Breast epithelium (tissue), 4 donors: Measurements from ENCODE around the gene SPATA9. TPM values are rescaled to one million over a fixed set of nuclear protein-coding genes. Genes with fewer than 3 reads are reported as not detected.

ENCODE experiments used
- DNase-seq, 2 donors: peaks; one replicate each; pipeline ENCODE4 v3.0.0-alpha.2; 2019; ENCODE audit warnings: low spot score in 2 of 2
- H3K27ac ChIP-seq, 2 donors: fragments of 200-600 bp; sonication (generic) in 1 of 2; one replicate each; pipeline ENCODE4 v1.5.1; 2016 to 2019; ENCODE audit warnings: mild to moderate bottlenecking in 1 of 2
- H3K27me3 ChIP-seq, 2 donors: fragments of 200-600 bp; sonication (generic) in 1 of 2; one replicate each; pipeline versions ENCODE4 v1.5.1 to v1.6.0; 2017 to 2019; ENCODE audit warnings: control low read depth in 1 of 2, mild to moderate bottlenecking in 1 of 2
- H3K36me3 ChIP-seq: fragments of 200-600 bp; one replicate; pipeline ENCODE4 v1.5.1; 2019
- H3K4me1 ChIP-seq, 2 donors: fragments of 200-600 bp; sonication (generic); one replicate each; pipeline ENCODE4 v1.5.1; 2016 to 2019; ENCODE audit warnings: control low read depth in 1 of 2
- H3K4me3 ChIP-seq, 3 donors: fragments of 200-600 bp; sonication (generic); 1 replicate in 2 of 3; 2 replicates in 1 of 3; pipeline ENCODE4 v1.5.1; 2016 to 2019; ENCODE audit warnings: mild to moderate bottlenecking in 3 of 3, moderate library complexity in 2 of 3
- H3K9me3 ChIP-seq, 2 donors: fragments of 200-600 bp; sonication (generic) in 1 of 2; one replicate each; pipeline ENCODE4 v1.5.1; 2016 to 2019; ENCODE audit warnings: control low read depth in 1 of 2
- CTCF ChIP-seq, 3 donors: fragments of 450-650 bp; IDR thresholded peaks; one replicate each; pipeline ENCODE4 v1.5.1; 2016 to 2017; ENCODE audit warnings: antibody characterized with exemption in 3 of 3, mild to moderate bottlenecking in 3 of 3, moderate library complexity in 3 of 3
- POLR2A ChIP-seq: fragments of 450-650 bp; IDR thresholded peaks from one replicate; pipeline ENCODE4 v1.6.1; 2016; ENCODE audit warnings: antibody characterized with exemption, mild to moderate bottlenecking, moderate library complexity
- POLR2AphosphoS5 ChIP-seq, 3 donors: sonication (generic); formaldehyde crosslinking; IDR thresholded peaks; one replicate each; pipeline ENCODE4 v1.6.1; 2017; ENCODE audit warnings: antibody characterized with exemption in 3 of 3
- intact Hi-C: fragments of 100-400 bp; cut with DNase I; formaldehyde crosslinking; loops from one replicate; pipeline ENCODE4 v1.15.1; 2023; ENCODE audit warnings: low total_unique reads
- total RNA-seq, 3 donors: library from RNA; depleted of rRNA; stranded (reverse); fragments of >200 nt; gene quantifications; one replicate each; pipeline ENCODE4 v1.1.0, GENCODE V29; 2016

Gene SPATA9
- total RNA-seq, 3 donors from 2014 or later, result 0.32 to 0.33 TPM; not detected in 1

- Histone ChIP-seq H3K36me3 (no peaks in the 10 kb centered on the region), H3K27me3 (no peaks in the 10 kb centered on the region), H3K9me3 (no peaks in the 10 kb centered on the region), H3K4me1 (no peaks in the 10 kb centered on the region), H3K27ac (no peak overlapping the region), H3K4me3 (no peak overlapping the region)
- intact Hi-C loops, result no loop called here
- no peak for TF ChIP-seq CTCF (IDR thresholded peaks at IDR 0.05)
- TF ChIP-seq POLR2A, result no peak
- TF ChIP-seq POLR2AphosphoS5 (IDR thresholded peaks at IDR 0.05), result no peak
- DNase-seq, result no peak
Measured at GRCh38 chr5:95631991-95632675, 50.7 kb downstream of the SPATA9 start.

- H3K4me3 ChIP-seq, result no peak overlapping the region
- H3K36me3 ChIP-seq, result no peaks in the 10 kb centered on the region
- no peaks in the 10 kb centered on the region for H3K9me3 ChIP-seq
- DNase-seq, result no peak
- TF ChIP-seq POLR2AphosphoS5 (IDR thresholded peaks at IDR 0.05), result no peak
- no peak for TF ChIP-seq CTCF (IDR thresholded peaks at IDR 0.05)
- TF ChIP-seq POLR2A, result no peak
- H3K27me3 ChIP-seq, result no peaks in the 10 kb centered on the region
- intact Hi-C loops, result no loop called here
- H3K27ac ChIP-seq, result no peak overlapping the region
- no peaks in the 10 kb centered on the region for H3K4me1 ChIP-seq
Measured at GRCh38 chr5:95631255-95631958, 51.4 kb downstream of the SPATA9 start.

- Histone ChIP-seq H3K4me3 (no peak overlapping the region), H3K27me3 (no peaks in the 10 kb centered on the region), H3K27ac (no peak overlapping the region), H3K9me3 (no peaks in the 10 kb centered on the region), H3K4me1 (no peaks in the 10 kb centered on the region), H3K36me3 (no peaks in the 10 kb centered on the region)
- intact Hi-C loops, result no loop called here
- TF ChIP-seq POLR2AphosphoS5 (IDR thresholded peaks at IDR 0.05), result no peak
- no peak for DNase-seq
Measured at GRCh38 chr5:95630394-95630917, 52.3 kb downstream of the SPATA9 start.

GRCh38 chr5:95628933-95629332 lies 53.9 kb downstream of the SPATA9 start:
- TF ChIP-seq POLR2AphosphoS5 (IDR thresholded peaks at IDR 0.05) (no peak), CTCF (IDR thresholded peaks at IDR 0.05) (no peak), POLR2A (no peak)
- no peak overlapping the region for H3K27ac ChIP-seq
- H3K4me3 ChIP-seq, result no peak overlapping the region
- H3K4me1 ChIP-seq, result no peaks in the 10 kb centered on the region
- intact Hi-C loops, result no loop called here
- DNase-seq, result no peak
- no peaks in the 10 kb centered on the region for H3K9me3 ChIP-seq
- no peaks in the 10 kb centered on the region for H3K27me3 ChIP-seq
- H3K36me3 ChIP-seq, result no peaks in the 10 kb centered on the region

GRCh38 chr5:95627971-95628810 lies 54.6 kb downstream of the SPATA9 start:
- H3K4me1 ChIP-seq, result no peaks in the 10 kb centered on the region
- no peak for TF ChIP-seq CTCF (IDR thresholded peaks at IDR 0.05)
- TF ChIP-seq POLR2AphosphoS5 (IDR thresholded peaks at IDR 0.05), result no peak
- TF ChIP-seq POLR2A, result no peak
- no peak overlapping the region for H3K4me3 ChIP-seq
- DNase-seq, result no peak
- H3K9me3 ChIP-seq, result no peaks in the 10 kb centered on the region
- no peaks in the 10 kb centered on the region for H3K36me3 ChIP-seq
- intact Hi-C loops, result no loop called here
- no peaks in the 10 kb centered on the region for H3K27me3 ChIP-seq
- H3K27ac ChIP-seq, result no peak overlapping the region
